GM21737 (cell line): ENCODE results near the gene C1orf116.

Experiments
- ATAC-seq: cut with Tn5 transposase; IDR thresholded peaks from one replicate; pipeline ENCODE4 v1.9.1; 2021; ENCODE audit warnings: mild to moderate bottlenecking, moderate library complexity; ENCODE audit not compliant: unreplicated experiment

C1orf116 gene

DNA sequence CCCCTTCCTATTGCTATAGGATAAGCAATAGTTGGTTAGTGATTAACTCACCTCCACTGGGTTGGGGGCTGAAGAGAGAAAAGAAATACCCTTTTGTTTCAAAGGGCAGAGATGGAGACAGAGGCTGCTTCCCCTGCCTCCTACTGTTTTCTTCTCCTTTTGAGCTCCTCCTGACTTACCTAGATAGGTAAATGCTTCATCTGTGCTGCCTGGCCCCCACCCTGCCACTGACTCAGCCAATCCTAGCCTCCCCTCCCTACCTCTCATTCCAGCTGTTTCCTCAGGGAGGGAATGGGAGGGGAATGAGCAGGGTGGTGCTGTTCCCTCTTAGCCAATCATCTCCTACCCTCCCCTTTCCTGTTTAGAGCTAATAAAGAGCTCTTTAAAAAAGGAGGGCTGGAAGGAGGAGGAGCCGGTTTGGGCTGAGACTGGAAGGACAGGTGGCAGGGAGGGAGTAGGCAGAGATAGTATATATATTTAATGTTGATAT is at the start of gene C1orf116:
Gene C1orf116, minus strand, starts transcription at position 229 of the 490 bp plus-strand sequence. CDS start 5,158 bp downstream, outside the sequence.
- ATAC-seq, result no peak

DNA sequence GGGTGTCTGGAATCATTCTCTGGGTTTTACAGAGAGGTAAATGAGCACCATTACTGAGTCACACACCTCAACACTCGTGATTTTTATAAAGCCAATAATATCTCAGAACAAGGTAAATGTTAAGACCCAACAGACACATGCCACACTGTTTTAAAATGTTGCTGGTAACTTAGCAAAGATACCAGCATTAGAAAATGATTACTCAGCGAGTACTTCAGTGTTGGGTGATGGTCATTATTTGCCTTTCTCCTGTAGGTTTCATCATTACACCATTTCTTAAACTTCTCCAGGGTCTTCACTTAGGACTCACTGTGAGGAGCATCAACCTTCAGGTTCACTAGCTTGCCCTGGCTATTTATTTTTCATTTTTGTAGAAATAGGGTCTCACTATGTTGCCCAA is 49.2 kb upstream of the C1orf116 start:
- no peak for ATAC-seq

DNA sequence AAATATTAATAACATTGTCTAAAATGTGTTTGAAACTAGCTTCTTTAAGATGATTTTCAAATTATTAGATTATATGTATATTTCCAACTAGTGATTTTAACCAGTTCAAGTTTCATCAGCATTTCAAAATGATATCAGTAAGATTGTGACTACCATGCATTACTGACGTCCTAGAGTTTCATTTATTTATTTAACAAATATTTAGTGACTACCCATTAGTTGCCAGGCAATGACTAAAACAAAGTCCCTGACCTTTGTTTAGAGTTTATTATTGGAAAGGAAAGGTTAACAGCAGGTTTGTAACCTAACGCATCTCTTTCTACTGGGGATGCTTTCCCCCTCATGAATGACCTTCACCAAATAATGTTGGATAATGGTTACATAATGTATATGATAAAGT is 48.5 kb upstream of the C1orf116 start:
- no peak for ATAC-seq

DNA sequence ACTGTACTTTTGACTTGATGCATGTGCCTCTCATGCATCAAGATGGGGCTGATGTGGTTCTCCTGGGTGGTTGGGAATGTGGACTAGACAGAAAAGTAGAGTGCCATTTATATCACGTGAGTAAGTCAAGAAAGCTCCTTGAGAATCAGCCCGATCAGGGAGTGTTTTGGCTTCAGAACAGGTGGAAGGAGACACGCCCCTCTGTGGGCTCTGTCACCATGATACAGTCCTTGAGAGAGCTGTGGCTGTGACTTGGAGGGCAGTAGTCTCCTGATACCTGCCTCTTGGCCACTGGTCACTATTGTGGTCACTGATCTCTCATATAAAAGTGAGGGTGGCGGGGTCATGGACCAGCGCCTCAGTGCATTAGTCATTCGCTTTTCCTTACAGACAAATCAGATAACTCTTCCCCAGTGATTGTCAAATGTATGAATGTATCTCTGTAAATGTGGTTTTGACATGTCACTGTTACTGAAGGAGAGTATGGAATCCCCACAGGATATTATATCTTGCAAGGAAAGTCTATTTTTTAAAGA is 47.2 kb upstream of the C1orf116 start:
- ATAC-seq, result no peak

DNA sequence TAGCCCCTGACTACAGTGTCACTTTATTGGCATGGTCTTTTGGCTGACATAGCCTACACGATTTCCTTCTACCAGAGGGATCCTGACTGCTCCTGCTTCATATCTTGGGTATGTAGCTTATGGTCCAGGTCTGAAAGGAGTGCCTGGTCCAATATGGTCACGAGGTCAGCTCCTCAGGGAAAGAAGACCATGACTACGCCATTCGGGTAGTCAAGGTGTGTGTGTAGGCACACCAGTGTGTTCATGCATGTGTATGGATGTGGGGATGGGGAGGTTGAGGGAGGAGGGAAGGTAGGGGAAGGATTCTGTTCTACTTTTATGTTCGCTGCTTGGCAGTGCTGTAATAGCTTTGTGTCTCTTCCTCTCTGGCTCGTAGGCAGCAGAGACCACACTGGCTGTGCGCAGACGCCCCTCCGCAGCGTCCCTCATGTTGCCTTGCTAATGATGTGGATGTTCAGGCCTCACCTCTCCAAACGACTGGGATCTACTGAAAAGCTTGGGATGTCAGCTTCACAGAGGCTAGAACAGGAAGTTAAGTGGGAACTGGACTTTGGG is 46.1 kb upstream of the C1orf116 start:
- ATAC-seq, result no peak

DNA sequence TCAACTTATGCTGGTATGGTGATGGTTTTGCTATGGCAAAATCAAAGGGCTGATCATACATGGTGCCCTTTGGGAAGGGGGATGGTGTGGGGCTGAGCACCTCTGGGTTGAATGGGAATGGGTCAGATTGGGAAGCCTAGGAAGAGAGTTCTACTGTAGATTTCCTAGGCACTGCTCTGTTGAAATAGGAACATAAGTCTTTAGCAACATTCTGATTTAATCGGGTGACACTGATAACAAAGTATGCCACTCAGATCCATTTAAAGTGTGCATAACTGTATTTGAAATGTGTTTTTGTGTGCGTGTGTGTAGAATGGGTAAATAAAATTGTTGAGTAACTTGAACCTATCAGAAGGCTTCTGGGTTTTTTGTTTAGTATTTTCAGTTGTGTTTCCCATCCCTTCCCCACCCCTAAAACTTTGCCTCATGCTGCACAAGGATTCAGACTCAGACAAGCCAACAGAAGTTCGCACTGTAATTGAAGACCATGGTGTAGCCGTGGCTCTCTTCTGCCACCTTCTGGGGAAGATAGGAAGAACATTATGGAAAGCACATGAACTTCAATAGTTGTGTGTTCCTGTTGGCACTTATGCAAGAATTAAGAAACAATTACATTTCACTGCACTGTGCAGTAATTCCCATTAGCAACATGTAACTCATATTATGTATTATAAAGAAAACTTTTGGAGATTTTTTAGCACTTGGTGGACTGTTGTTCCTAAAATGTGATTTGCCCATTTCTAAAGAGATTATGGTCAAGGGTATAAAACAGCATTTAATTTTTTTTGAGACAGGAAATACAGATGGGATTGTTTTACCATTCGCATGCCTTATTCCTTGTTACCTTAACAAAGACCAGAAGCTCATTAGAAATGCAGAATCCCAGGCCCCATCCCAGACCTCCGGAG is 45.2 kb upstream of the C1orf116 start:
- no peak for ATAC-seq

DNA sequence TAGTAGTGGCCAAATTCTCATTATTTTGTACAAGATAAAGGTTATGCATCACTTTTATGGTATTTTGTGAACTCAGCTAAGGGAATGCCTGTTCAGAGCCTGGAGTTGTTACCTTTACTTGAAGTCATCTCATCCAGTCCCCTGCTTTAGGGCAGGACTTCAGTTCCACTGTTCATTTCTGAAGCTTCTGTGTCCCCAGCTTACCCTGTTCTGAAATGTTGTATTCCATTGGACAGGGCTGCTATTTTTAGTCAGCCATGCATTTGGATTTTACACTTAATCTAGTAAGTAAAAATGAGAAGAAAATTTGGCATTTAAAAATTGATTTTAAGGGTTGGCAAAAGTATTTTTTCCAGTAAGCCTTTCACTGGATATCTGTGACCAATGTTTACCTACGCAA is 44.5 kb upstream of the C1orf116 start:
- no peak for ATAC-seq

DNA sequence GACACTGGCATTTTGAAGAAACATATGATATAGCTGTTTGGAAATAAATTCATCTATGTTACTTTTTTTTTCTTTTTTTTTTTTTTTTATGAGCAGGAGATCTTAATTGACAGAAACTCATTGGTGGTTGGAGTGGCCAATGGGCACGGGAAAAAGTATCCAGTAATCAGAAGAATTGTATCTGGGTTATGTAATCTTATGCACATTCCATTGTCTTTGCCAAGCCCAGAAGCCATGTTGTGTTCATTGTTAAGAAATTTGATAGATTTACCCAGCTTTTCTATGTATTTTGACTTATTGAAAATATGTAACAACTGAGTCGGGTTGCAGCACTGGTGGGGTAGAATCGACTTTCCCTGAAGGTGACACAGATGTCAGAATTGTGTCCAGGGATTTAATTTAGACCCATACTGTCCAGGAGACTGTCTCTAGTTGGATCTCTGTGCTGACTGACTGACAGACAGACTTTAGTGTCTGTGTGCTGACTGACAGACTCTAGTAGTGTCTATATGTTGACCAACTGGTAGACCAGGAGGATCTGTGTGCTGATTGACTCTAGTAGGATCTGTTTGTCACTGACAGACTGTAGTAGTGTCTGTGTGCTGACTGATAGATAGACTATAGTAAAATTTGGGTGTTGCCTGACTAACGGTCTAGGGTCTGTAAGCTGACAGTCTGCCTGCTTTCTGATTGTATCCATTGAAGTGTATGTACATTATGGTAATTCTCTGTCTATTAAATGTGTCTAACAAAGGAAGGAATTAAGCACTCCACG is 43.8 kb upstream of the C1orf116 start:
- ATAC-seq, result no peak

DNA sequence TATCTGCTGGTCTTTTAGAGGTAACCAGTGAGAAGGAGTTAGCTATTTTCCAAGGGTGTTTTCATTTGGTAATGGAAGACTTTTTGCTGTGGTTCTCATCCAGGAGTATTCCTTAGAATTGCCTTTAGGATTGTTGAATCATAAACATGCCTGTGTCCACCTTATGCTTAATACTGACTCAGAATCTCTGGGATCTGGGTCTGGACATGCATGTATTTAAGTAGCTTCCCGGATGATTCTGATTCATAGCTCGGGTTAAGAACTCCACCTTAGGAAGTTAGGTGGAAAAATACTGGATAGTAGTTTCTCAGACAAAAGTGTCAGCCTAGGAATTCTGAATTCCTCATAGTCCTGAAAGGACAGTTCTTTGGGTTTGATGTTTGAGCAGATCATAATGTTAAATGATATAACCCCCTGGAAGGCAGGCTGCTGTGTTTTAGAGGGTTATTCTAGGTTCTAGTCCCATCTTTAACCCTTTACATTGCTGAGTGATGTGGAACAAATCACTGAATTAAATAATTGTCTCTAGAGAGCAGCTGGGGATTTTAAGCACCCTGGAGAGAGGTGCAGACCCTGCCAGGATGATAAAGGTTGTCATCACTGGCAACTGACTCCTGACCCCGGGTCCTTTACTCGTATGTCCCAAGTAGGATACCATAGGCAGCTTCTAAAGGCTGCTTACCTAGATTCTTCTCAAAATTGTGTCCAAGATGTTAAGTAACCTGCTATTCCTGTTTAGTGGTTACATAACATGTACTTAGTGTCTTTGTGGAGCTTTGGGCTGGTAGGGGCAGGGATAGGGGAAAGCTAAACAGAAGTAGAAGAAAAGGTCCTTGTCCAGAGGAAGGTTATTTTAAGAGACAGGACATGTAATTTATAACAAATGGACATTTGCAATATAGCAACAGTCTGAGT is 41.6 kb upstream of the C1orf116 start:
- no peak for ATAC-seq

DNA sequence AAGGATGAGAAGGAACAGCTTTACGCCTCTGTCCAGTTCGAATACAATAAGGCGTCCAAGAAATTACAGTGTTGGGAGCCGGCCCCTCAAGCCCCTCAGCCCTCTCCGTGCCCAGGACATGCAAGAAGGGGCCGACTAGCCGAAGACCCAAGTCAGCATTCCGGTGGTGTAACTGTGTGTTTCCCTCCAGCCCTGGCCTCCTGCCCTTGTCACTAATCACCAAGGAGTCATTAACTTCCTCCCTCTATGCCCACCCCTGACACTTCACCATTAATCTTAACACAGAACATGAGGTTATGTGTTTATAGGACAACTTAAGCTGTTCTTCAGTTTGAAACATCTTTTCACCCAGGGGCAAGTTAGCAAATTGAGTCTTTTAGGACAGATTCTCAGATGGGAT is 39.7 kb upstream of the C1orf116 start:
- no peak for ATAC-seq

DNA sequence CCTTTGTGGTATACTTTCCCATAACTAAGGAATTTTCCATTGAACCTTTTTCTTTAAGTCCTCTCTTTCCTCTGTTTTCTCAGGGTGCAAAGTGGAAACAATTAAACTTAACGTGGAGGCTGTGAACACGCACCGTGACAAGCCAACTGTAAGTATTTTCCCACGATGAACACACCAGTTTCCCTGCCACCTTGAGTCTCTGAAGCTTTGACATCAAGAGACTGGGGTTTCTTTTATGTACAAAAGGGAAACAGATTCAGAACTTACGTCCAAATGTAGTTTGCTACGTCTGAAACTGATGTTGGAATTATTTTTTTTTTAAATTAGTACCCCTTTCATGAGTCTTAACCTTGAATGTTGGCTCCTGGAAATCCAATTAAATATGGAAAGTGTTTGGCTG is 38.9 kb upstream of the C1orf116 start:
- ATAC-seq, result no peak

DNA sequence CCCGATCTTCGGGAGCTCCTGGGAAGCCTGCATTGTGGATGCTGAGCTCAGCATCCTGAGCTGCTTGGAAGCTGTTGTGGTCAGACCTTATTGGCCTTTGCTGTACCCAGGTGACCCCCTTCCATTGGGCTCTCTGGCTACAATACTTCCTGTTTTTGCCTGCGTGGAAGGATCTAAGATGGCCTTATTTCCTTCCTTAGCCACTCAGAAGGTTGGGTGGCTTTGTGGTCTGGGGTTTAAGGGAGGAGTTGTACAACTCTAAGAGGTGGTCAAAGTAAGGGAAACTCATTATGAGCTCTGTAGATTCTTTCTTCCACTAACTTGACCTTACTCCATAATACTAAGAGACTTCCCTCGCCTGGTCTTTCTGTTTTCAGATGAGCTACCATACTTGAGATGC is 38.3 kb upstream of the C1orf116 start:
- ATAC-seq, result no peak

DNA sequence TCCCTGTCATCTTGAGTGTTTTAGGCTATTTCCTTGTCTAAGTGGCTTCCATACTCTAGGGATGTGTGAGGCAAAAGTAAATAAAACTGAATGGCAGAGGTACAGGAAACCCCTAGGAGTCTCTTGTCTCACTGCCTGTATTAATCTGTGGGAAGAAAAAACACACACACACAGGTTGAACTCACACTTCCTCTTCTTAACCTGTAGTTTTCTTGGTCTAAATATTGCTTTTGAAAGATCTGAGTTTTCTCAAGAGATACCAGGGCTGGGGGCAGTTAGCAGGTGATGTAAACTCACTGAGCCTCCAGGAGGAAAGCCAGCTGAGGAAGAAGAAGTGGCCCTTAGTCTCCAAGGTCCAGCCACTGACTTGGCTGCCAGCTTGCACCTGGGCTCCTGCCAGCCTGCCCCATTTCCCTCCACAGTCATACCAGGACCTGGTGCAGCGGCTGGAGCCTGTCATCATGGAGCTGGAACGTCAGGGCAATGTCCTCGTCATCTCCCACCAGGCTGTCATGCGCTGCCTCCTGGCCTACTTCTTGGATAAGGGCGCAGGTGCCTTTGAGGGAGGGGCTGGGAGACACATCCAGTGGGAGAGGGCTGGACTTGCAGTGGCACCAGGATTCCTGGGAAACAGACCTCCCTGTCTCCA is 37.4 kb upstream of the C1orf116 start:
- ATAC-seq, result no peak

DNA sequence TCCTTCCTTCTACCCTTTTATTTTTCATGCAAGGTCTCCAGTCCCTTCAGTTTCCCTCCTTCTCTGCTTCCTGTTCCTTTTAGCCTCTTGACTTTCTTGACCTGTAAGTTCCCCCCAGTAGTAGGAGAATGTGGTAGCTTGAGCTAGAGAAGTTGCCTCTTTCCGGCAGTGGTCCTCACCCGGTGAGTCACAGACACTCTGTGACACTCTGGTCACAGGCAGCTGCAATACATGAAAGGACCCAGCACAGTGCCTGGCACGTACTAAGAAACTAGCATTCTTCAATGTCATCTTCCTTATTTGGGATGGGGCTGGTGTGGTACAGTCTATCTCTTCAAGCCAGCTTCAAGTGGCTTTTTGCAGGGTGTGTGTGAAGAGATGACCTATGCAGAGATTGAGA is 36.5 kb upstream of the C1orf116 start:
- ATAC-seq, result no peak

DNA sequence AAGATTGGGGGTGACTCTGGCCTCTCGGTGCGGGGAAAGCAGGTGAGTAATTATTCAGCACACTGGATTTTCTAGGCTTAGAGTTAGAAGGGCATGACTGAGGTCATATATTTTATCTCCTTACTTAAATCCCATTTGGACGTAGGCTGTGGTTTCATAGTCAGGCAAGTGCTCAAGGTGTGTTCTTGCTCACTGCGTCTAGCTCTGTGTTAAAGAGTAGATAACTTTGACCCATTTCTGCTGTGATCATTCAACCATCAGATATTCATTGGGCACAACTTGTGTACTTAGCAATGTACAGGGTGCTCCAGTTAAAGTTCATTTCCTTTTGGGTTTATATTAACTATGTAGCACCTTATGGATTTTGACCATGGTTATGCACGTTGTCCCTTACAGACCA is 35.1 kb upstream of the C1orf116 start:
- ATAC-seq, result no peak

DNA sequence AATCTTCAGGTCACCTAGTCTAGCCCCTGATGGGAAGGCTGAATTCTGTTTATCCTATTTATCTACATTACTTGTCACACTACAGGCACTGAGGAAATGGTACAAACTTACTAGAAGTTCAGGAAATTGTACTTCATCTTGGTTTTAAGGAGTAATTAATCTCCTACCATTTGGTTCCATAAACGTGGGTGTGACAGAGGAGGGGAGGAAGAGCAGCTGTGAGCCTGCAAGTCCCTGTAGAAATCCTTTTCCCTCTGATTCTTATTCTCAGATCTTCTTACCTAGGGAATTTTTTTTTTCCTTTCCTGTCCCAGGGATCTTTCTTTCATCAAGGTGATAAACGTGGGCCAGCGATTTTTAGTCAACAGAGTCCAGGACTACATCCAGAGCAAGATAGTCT is 34.6 kb upstream of the C1orf116 start:
- no peak for ATAC-seq

DNA sequence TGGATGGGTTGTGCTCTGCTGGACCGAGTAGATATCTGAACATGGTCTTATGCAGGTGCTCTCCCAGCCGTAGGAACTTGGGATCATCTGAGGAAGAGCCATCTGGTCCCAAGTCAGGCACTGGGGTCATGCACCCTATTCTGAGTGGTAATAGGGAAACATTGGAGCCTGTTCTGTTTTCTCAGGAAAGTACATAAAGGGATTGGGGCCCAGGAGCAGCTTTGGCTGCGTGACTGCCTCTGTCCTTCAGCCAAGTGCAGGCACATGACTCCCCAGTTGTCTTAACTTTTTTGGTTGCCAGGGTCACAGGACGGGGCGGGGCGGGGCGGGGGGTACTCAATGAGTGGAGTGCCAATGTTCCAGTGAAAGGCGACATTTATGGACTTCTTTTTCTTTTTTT is 32.0 kb upstream of the C1orf116 start:
- no peak for ATAC-seq

DNA sequence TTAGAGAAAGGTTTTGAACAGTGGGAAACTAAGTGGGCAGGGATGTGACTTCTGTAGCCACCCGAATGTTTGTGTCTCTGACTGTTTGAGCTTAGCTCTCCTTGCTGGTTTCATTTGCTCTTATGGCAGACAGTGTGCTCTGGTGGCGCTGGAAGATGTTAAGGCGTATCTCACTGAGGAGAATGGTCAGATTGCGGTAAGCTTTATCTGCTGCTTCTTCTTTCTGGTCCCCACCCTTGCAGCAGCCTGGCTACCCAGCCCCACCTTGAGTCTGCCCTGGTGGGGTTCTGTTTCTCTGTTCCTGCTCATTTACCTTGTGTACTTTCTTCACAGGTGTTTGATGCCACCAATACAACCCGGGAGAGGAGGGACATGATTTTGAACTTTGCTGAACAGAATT is 30.5 kb upstream of the C1orf116 start:
- no peak for ATAC-seq

DNA sequence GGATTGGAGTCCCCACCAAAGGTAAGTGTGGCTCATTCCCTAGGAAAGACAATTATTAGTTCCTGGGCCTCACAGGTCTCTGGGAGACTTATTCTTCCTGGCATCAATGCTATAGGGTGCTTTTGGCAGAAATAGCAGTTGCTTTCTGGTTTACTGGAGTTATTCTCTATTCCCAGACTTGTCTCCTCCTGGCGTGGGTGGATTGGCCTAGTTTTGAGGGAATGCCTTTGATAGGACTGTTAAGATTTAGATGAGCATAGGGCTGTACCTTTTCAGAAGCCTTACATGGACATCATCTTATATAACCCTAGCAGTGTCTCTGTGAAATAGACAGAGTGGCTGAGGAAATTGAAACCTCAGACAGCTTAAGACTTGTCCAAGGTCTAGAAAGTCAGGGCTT is 29.5 kb upstream of the C1orf116 start:
- ATAC-seq, result no peak

DNA sequence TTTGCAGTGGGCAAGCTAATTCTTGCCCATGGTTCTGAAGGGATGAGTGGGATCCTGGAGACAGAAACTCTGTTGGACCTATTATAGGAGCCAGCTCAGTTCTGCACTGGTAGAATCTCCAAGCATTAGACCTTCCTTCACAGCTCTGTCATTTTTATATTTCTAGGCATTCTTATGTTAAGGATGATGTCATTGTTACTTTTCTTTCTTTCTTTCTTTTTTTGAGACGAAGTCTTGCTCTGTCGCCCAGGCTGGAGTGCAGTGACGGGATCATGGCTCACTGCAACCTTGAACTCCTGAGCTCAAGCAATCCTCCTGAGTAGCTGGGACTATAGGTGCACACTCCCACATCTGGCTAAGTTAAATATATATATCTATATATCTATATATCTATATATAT is 28.0 kb upstream of the C1orf116 start:
- ATAC-seq, result no peak
